Activated CD8-positive, alpha-beta memory T cell treated with anti-CD3 and anti-CD28 coated beads, Interleukin-2, amount 10 ng/mL, durations not matched to agents 7 days and 5 days (primary cell): ENCODE results near the gene CNDP2. TPM values are rescaled to one million over a fixed set of nuclear protein-coding genes. Genes with fewer than 3 reads are reported as not detected.

Experiments used
- ATAC-seq: fragments of 150-1000 bp; cut with Tn5 transposase; one replicate; pipeline ENCODE4 v1.10.0; 2021; ENCODE audit warnings: moderate library complexity
- CTCF ChIA-PET: fragments of 350-600 bp; sonication (Branson Sonifier 250); formaldehyde crosslinking; loops from one replicate; lab custom pipeline; 2021; ENCODE audit warnings: antibody characterized with exemption; lab: Charles Lee
- DNase-seq: peaks from one replicate; pipeline ENCODE4 v3.0.0-alpha.2; 2020
- H3K27ac Mint-ChIP-seq: one replicate; pipeline ENCODE4 v1.8.0; 2021; ENCODE audit warnings: mild to moderate bottlenecking, mixed read lengths
- H3K27me3 Mint-ChIP-seq: one replicate; pipeline ENCODE4 v1.8.0; 2021; ENCODE audit warnings: mixed read lengths
- H3K36me3 Mint-ChIP-seq: one replicate; pipeline ENCODE4 v1.8.0; 2021; ENCODE audit warnings: mild to moderate bottlenecking, mixed read lengths
- H3K4me1 Mint-ChIP-seq: one replicate; pipeline ENCODE4 v1.8.0; 2021; ENCODE audit warnings: mixed read lengths
- H3K4me3 Mint-ChIP-seq: one replicate; pipeline ENCODE4 v1.8.0; 2021; ENCODE audit warnings: mild to moderate bottlenecking, moderate library complexity, mixed read lengths
- H3K9me3 Mint-ChIP-seq: one replicate; pipeline ENCODE4 v1.8.0; 2022; ENCODE audit warnings: low read depth, mixed read lengths
- total RNA-seq, 2 experiments: library from RNA; stranded (reverse); gene quantifications; one replicate each; pipeline ENCODE4 v1.2.3, GENCODE V29; 2021

The CNDP2 gene
- 100 to 1,000 TPM; 141 to 176 TPM for total RNA-seq

DNA sequence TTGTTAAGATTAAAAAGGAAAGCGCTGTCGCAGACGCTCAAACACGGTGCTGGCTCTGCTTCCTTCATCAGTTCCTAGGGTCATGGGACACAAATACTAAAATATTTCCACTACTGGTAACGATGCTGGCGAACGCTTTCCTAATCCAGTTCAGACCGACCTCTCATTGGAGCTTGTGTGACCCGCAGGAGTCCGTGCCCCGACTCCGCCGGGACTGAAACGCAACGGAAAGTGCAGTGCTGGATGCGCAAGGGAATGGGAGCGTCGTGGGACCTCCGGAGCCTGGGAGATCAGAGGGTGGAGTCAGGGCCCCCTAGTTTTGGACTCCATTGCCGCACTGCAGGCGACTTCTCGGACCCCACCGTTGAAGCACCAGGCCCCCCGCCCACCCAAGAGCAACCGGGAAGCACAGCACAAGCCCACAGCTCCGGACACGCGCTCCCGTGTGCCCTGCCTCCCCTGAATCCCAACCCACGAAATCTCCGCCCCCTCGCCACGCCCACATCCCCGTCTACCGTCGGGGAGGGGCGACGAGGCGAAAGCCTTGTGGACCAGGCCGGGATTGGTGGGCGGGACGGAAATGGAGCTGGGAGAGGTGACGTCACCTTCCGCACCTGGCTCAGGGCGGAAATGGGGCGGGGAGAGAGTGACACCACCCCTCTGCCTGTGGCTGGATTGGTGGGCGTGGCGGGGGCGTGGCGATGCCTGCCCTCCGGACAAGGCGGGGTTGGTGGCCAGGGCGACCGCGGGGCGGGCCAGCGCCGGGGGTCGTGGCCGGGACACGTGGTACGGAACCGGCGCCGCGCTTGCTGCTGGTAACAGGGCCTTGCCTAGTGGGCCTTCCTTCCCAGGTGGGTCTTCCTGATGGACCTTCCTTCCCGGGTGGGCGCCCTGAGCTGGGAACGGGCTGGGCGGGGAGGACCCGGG, at the start of gene CNDP2:
Gene CNDP2, plus strand, starts transcription at position 783 of the 927 bp plus-strand sequence. CDS start 3,611 bp downstream, outside the sequence.
- peaks cover 12% of the 10 kb centered on the region for H3K27me3 Mint-ChIP-seq
- DNase-seq (peak; percentile 99), ATAC-seq (peak; percentile 76)
- peaks cover 40% of the 10 kb centered on the region for H3K4me1 Mint-ChIP-seq
- no peaks in the 10 kb centered on the region for H3K9me3 Mint-ChIP-seq
- peaks cover 13% of the 10 kb centered on the region for H3K36me3 Mint-ChIP-seq
- peak within 1 kb of the TSS; percentile 87 for H3K4me3 Mint-ChIP-seq
- CTCF ChIA-PET, result interaction anchor here (0.8 to 2.9 kb wide), 7 partner anchors 11 to 142 kb away, joined by 3 to 13 read pairs (median 5); partner anchors contain the start of gene ZNF407
- H3K27ac Mint-ChIP-seq, result peak within 1 kb of the TSS; percentile 100

DNA sequence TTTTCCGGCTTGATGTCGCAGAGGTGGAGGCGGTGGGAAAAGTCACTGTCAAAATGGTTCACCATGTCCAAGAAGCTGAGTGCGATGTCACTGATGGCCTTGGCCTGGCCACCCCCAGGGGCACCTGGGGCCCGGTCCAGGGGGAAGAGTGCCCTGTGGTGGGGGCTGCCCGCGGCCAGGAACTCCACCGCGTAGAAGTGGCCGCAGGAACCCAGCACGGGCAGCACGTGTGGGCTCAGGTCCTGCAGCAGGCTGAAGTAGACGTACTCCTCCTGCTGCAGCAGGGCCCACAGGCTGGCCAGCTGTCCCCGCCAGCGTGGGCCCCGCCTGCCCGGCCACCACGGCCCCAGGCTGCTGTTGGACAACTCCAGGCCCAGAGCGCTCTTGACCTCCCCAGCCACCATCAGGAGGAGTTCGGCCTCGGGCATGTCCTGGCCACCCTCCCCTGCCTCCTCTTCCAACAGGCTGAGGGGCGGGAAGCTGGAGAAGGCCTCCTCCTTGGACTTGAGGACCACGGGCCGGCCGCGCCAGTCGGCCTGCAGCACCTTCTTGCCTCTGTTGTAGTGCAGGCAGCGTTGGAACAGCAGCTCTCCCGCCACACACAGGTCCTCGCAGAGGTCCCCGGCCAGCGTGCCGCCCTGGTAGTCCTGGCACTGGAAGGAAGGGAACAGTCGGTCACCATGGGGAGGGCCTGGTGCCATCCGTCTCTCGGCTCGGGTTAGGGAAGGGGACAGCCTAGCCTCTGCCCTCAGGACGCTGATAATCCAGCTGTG, 49.3 kb upstream of the CNDP2 start:
- Mint-ChIP-seq H3K27me3 (peaks cover 12% of the 10 kb centered on the region), H3K36me3 (no peaks in the 10 kb centered on the region), H3K27ac (no peak overlapping the region), H3K9me3 (no peaks in the 10 kb centered on the region), H3K4me1 (no peaks in the 10 kb centered on the region), H3K4me3 (no peak overlapping the region)
- no peak for DNase-seq
- CTCF ChIA-PET, result no interaction called here
- no peak for ATAC-seq

DNA sequence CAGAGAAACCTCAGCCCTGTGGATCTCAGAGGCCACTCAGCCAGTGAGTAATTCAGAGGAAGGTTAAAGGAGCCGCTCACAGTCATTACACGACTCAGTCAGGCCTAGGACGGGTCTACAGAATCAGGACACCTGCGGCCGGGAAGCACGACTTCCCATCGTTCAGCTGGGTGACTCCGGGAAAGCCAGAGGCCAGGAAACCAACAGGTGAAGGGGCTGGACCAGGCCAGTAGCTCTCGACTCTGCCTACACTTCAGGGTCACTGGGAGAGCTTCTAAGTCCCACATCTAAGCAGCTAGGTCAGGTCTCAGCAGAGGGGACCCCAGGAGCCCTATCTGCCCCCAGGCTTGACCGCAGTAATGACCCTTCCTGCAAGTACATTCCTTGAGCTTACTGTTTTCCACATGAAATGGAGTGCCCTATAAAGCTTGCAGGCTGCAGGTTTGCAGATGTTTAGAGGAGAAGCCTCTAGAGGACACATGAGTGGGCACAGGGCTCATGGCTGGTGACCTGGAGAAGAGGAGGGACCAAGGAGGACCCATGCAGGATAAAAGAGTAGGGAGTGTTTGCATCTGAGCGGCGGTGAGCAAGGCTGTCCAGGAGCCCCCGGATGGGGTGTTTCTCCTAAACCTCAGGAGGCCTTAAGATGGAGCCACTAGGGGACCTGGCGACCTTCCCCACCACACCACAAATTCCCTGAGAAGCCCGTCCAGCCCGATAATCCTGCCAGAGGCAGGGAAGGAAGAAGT, 48.6 kb upstream of the CNDP2 start:
- ATAC-seq, result no peak
- DNase-seq, result no peak
- CTCF ChIA-PET, result no interaction called here
- no peaks in the 10 kb centered on the region for H3K36me3 Mint-ChIP-seq
- no peak overlapping the region for H3K27ac Mint-ChIP-seq
- no peak overlapping the region for H3K4me3 Mint-ChIP-seq
- H3K4me1 Mint-ChIP-seq, result no peaks in the 10 kb centered on the region
- H3K9me3 Mint-ChIP-seq, result no peaks in the 10 kb centered on the region
- H3K27me3 Mint-ChIP-seq, result peaks cover 17% of the 10 kb centered on the region

DNA sequence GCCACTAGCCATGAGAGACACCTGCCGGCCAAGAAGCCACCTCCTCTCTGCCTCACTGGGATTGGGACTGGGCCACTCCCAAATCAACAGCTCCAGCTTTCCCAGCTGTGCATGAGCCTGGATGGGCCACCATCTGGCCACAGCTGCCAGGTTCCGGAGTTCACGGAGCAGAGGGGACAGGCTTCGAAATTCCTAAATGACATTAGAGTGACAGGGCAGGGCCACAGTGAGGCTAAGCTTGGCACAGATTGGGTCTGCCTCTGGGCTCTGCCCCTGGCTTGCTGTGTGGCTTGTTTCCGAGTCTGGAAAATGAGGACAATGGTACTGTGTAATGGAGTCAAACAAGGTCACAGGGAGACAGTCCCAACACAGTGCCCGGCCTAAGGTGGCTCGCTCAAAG, 45.5 kb upstream of the CNDP2 start:
- Mint-ChIP-seq H3K9me3 (no peaks in the 10 kb centered on the region), H3K27me3 (peaks cover 43% of the 10 kb centered on the region), H3K4me1 (no peaks in the 10 kb centered on the region), H3K4me3 (no peak overlapping the region), H3K36me3 (no peaks in the 10 kb centered on the region), H3K27ac (no peak overlapping the region)
- ATAC-seq, result no peak
- DNase-seq, result no peak
- CTCF ChIA-PET, result no interaction called here

DNA sequence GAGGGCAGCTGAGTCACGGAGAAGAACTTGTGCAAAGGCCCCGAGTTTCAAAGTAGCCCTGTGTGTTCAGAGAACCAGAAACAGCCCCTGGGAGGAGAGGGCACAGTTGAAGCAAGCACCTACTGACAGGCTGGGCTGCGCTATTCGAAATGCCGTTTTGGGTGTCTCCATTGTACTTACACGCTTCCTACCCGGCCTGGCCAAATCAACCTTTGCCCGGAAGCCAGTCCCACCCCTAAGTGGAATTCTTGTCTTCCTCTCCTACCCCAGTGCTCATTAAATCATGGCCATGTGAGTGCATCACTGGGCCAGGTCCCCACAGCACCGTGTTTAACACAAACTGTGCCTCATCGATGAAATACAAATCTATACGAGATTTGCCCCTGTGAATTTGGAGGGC, 45.0 kb upstream of the CNDP2 start:
- Mint-ChIP-seq H3K27me3 (peaks cover 48% of the 10 kb centered on the region), H3K9me3 (no peaks in the 10 kb centered on the region), H3K4me3 (no peak overlapping the region), H3K36me3 (no peaks in the 10 kb centered on the region), H3K4me1 (no peaks in the 10 kb centered on the region), H3K27ac (no peak overlapping the region)
- CTCF ChIA-PET, result no interaction called here
- no peak for ATAC-seq
- no peak for DNase-seq

DNA sequence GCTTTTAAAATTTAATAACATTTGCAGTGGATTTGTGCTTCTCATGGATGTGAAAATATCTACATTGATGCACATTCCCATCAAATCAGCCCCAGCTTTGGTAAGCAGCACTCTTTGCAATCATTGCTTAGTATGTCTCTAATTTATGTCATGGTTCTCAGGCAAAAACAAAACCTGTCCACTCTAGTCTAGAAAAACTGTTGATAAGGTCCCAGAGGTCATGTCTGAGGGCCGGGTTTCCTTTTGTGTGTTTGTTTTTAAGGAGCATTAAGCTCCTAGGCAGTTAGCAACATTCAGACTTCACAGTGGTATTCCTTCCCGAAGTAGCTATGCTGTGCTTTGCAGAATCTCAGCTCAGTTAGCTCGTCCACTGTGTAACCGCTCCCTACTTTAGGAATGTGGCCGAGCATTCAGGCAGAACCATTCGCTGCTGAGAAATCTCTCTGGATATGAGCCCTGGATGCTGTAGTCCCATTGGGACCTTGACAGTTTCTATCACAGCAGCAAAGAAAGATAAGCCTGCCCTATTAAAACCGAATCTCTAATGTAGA, 43.1 kb upstream of the CNDP2 start:
- peaks cover 62% of the 10 kb centered on the region for H3K27me3 Mint-ChIP-seq
- CTCF ChIA-PET, result interaction anchor here (0.9 to 1.2 kb wide), 2 partner anchors 53 to 99 kb away, joined by 3 read pairs; no protein-coding TSS in a partner anchor
- no peak for ATAC-seq

DNA sequence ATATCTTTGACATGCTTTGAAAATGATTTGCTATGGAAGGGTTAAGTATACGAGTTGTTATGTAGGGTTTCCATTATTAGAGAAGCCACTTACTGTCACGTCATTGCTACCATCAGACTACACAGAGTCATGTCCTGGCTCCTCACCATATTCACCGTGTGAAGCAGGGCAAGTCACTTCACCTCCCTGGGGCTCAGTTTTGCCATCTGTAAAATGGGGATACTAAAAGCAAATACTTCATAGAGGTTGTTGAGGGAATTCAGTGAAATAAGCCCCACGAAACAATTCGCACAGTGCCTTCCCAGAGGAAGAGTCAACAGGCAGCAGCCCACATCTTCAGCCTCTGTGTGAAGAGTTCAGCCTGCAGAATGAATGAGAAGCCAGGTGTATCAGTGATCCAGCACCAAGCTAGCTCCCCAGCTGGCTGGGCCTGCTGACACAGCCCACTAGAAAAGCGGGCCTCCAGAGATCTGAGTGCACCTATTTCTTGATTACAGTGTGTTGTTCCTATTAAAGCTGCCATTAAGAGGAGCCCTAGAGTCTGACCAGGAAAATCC, 42.4 kb upstream of the CNDP2 start:
- no peak for DNase-seq
- Mint-ChIP-seq H3K27me3 (peaks cover 69% of the 10 kb centered on the region), H3K4me1 (peaks cover 3% of the 10 kb centered on the region), H3K27ac (no peak overlapping the region), H3K9me3 (no peaks in the 10 kb centered on the region), H3K4me3 (no peak overlapping the region), H3K36me3 (peaks cover 2% of the 10 kb centered on the region)
- no peak for ATAC-seq
- CTCF ChIA-PET, result interaction anchor here (0.9 to 1.2 kb wide), 2 partner anchors 52 to 100 kb away, joined by 3 read pairs; no protein-coding TSS in a partner anchor

More for the DNA sequence above, 43.1 kb upstream of the CNDP2 start:
- no peak overlapping the region for H3K27ac Mint-ChIP-seq
- H3K4me1 Mint-ChIP-seq, result peaks cover 3% of the 10 kb centered on the region
- no peaks in the 10 kb centered on the region for H3K9me3 Mint-ChIP-seq
- peaks cover 2% of the 10 kb centered on the region for H3K36me3 Mint-ChIP-seq
- DNase-seq, result no peak
- no peak overlapping the region for H3K4me3 Mint-ChIP-seq

DNA sequence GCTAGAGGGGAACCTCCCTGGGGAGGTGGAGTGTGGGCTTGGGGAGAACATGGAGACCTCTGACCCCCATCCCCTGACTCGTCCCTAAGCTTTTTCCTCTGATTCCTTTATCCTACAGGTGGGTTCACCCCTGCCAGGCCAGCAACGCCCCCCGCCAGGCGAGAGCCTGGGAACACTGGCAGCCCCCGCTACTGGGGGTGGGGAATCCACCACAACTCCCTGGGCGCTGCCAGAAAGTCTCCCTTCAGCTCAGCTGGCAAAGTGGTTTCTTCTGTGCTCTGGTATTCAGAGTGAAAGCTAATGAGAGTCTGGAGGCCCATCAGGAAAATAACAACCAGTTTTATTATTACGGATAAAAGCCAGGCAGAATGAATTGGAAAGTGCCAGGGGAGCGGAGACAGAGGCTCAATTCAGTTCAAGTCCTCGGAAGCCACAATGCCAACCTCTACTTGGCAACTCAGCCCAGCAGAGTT, 41.8 kb upstream of the CNDP2 start:
- Mint-ChIP-seq H3K27me3 (peaks cover 73% of the 10 kb centered on the region), H3K9me3 (no peaks in the 10 kb centered on the region), H3K4me1 (peaks cover 3% of the 10 kb centered on the region), H3K4me3 (no peak overlapping the region), H3K36me3 (peaks cover 2% of the 10 kb centered on the region), H3K27ac (no peak overlapping the region)
- DNase-seq (no peak), ATAC-seq (no peak)
- CTCF ChIA-PET, result interaction anchor here (1.1 to 1.3 kb wide), 2 partner anchors 11 to 15 kb away, joined by 3 read pairs; no protein-coding TSS in a partner anchor

DNA sequence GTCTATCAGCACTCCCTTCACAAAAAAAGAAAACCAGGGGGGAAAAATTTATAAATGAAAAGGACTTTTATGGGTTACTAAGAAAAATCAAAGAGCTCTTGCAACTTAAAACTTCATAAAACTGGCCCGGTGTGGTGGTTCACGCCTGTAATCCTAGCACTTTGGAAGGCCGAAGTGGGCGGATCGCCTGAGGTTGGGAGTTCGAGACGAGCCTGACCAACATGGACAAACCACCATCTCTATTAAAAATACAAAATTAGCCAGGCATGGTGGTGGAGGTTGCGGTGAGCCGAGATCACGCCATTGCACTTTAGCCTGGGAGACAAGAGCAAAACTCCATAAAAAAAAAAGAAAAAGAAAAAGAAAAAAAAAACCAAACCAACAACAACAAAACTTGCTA, 40.8 kb upstream of the CNDP2 start:
- Mint-ChIP-seq H3K36me3 (peaks cover 2% of the 10 kb centered on the region), H3K27me3 (peaks cover 81% of the 10 kb centered on the region), H3K9me3 (no peaks in the 10 kb centered on the region), H3K27ac (no peak overlapping the region), H3K4me3 (no peak overlapping the region), H3K4me1 (peaks cover 4% of the 10 kb centered on the region)
- ATAC-seq (no peak), DNase-seq (no peak)
- CTCF ChIA-PET, result interaction anchor here (1.1 to 1.3 kb wide), 3 partner anchors 10 to 38 kb away, joined by 3 read pairs; no protein-coding TSS in a partner anchor

DNA sequence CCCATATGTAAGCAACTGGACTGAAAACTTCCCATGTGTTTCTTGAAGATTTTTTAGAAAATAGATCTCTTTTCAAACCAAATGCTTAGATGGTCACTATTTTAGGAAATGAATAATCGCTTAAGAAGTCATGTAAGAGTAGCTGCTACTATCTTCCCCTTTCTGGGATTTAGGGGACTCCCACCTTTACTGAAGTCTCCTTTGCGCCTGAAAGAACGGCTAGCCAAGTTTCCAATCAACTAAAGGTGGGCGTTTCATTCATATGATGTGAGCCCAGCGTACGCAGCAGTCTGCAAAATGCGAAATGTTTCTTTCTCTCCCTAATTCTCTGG, 40.2 kb upstream of the CNDP2 start:
- no peaks in the 10 kb centered on the region for H3K9me3 Mint-ChIP-seq
- CTCF ChIA-PET, result interaction anchor here (1.1 kb wide), 1 partner anchor 37 kb away, joined by 3 read pairs; no protein-coding TSS in a partner anchor
- H3K27me3 Mint-ChIP-seq, result peaks cover 81% of the 10 kb centered on the region
- H3K36me3 Mint-ChIP-seq, result peaks cover 2% of the 10 kb centered on the region
- ATAC-seq, result no peak
- H3K4me1 Mint-ChIP-seq, result peaks cover 4% of the 10 kb centered on the region
- no peak overlapping the region for H3K4me3 Mint-ChIP-seq
- no peak for DNase-seq
- no peak overlapping the region for H3K27ac Mint-ChIP-seq

DNA sequence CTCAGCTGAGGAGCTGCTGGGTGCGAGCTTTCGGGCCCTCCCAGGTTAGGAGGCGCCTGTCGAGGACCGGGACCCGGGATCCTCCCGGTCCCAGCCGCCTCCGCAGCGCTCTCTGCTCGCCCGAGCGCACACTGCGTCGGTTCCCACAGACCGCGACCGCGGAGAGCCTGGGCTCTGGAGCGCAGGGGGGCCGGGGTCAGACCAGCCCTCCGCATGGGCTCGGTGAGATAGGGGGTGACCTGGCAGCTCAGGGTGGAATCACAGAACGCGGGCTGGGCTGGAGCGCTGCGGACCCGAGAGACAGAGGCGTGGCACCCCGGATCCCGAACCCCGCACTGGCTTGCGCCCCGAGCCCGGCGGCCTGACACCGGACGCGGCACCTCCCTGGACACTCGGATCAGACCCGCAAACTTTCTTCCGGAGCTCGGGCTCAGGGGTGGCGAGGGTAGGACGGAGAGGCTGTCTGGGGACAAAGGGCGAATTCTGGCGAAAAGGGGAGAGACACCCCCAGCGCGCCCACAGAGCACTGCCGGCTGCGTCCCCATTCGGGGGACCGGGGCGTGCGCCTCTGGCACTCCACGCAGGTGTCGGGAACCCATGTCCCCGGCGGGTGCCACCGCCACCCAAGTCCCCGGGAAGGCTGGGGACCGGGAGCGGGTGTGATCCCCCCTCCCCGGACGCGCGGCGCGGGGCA, 39.7 kb upstream of the CNDP2 start:
- CTCF ChIA-PET, result interaction anchor here (1.1 kb wide), 1 partner anchor 37 kb away, joined by 3 read pairs; no protein-coding TSS in a partner anchor
- no peak overlapping the region for H3K4me3 Mint-ChIP-seq

More for the DNA sequence above, 39.7 kb upstream of the CNDP2 start:
- Mint-ChIP-seq H3K36me3 (peaks cover 2% of the 10 kb centered on the region), H3K27me3 (peaks cover 78% of the 10 kb centered on the region), H3K4me1 (peaks cover 4% of the 10 kb centered on the region), H3K27ac (no peak overlapping the region), H3K9me3 (no peaks in the 10 kb centered on the region)
- DNase-seq (no peak), ATAC-seq (peak; percentile 27)
